OCI-LY7 (cell line): ENCODE data around the gene CIZ1. TPM values are rescaled to one million over a fixed set of nuclear protein-coding genes. Genes with fewer than 3 reads are reported as not detected.

Experiments
- Bru-seq: library from RNA; stranded (reverse); fragments of 400-500 nt; gene quantifications from one replicate; lab custom pipeline; 2021; lab: Mats Ljungman, UMichigan
- BruChase-seq, 2 experiments: library from RNA; stranded (reverse); fragments of 400-500 nt; gene quantifications; one replicate each; lab custom pipeline; 2021; lab: Mats Ljungman, UMichigan
- BruUV-seq: library from RNA; stranded (reverse); fragments of 400-500 nt; replicated peaks from 2 replicates; lab custom pipeline; 2021; lab: Mats Ljungman, UMichigan
- CTCF ChIA-PET: fragments of 300-600 bp; sonication (Branson Sonifier 250); formaldehyde crosslinking; loops from one replicate; lab custom pipeline; 2022; ENCODE audit warnings: antibody characterized with exemption; ENCODE audit not compliant: unreplicated experiment; lab: Charles Lee
- POLR2A ChIA-PET: fragments of 300-600 bp; sonication (Branson Sonifier 250); formaldehyde crosslinking; loops from one replicate; lab custom pipeline; 2022; ENCODE audit warnings: antibody characterized with exemption; lab: Charles Lee
- DNase-seq: peaks from one replicate; pipeline ENCODE4 v3.0.0-alpha.2; 2015; ENCODE audit warnings: low spot score
- H2AFZ ChIP-seq: fragments of 200-600 bp; sonication (generic), shearing (Covaris generic); 2 replicates; pipeline ENCODE4 v1.6.1; 2014; ENCODE audit warnings: mild to moderate bottlenecking, antibody characterized with exemption, low read length, moderate library complexity
- H3K27ac ChIP-seq: fragments of 200-600 bp; sonication (generic); 2 replicates; pipeline ENCODE4 v1.5.1; 2014; ENCODE audit warnings: mixed run types, low read depth, mild to moderate bottlenecking, moderate library complexity, low read length, inconsistent platforms; ENCODE audit not compliant: poor library complexity, severe bottlenecking
- H3K36me3 ChIP-seq: fragments of 200-600 bp; sonication (generic); 2 replicates; pipeline ENCODE4 v1.6.1; 2014; ENCODE audit warnings: mild to moderate bottlenecking, antibody characterized with exemption, low read length, moderate library complexity, mixed read lengths; ENCODE audit not compliant: insufficient read depth
- H3K4me1 ChIP-seq: fragments of 200-600 bp; sonication (generic); 2 replicates; pipeline ENCODE4 v1.5.1; 2014; ENCODE audit warnings: mild to moderate bottlenecking, low read length; ENCODE audit not compliant: insufficient read depth, poor library complexity, severe bottlenecking
- H3K4me2 ChIP-seq: fragments of 200-600 bp; sonication (generic); 2 replicates; pipeline ENCODE4 v1.6.1; 2014; ENCODE audit warnings: mild to moderate bottlenecking, low read length
- H3K4me3 ChIP-seq: fragments of 200-600 bp; sonication (generic); 2 replicates; pipeline ENCODE4 v1.5.1; 2014; ENCODE audit warnings: mild to moderate bottlenecking, low read depth, low read length; ENCODE audit not compliant: poor library complexity, severe bottlenecking
- H3K79me2 ChIP-seq: fragments of 200-600 bp; sonication (generic); 2 replicates; pipeline ENCODE4 v1.6.1; 2016; ENCODE audit warnings: low read depth, mild to moderate bottlenecking, low read length, moderate library complexity, mixed read lengths; ENCODE audit not compliant: insufficient read depth
- H3K9me2 ChIP-seq: fragments of 200-600 bp; sonication (generic); 2 replicates; pipeline ENCODE4 v1.6.1; 2016; ENCODE audit warnings: mild to moderate bottlenecking, low read length, mixed read lengths; ENCODE audit not compliant: insufficient read depth
- H3K9me3 ChIP-seq: fragments of 200-600 bp; sonication (generic); 2 replicates; pipeline ENCODE4 v1.6.1; 2014; ENCODE audit warnings: mild to moderate bottlenecking, mixed run types, low read length, mixed read lengths
- H4K20me1 ChIP-seq: fragments of 200-600 bp; sonication (generic); 2 replicates; pipeline ENCODE4 v1.6.1; 2014; ENCODE audit warnings: mild to moderate bottlenecking, antibody characterized with exemption, low read length, moderate library complexity, mixed read lengths; ENCODE audit not compliant: insufficient read depth
- CTCF ChIP-seq: fragments of 200-600 bp; sonication (generic); conservative IDR thresholded peaks from 2 replicates; pipeline ENCODE4 v1.5.1; 2014; ENCODE audit warnings: mild to moderate bottlenecking, antibody characterized with exemption, low read length, moderate library complexity, mixed read lengths
- EZH2phosphoT487 ChIP-seq: fragments of 200-600 bp; sonication (generic); IDR thresholded peaks from 2 replicates; pipeline ENCODE4 v1.6.1; 2018; ENCODE audit warnings: low read depth, borderline replicate concordance, mild to moderate bottlenecking, mixed run types, antibody characterized with exemption, low read length, moderate library complexity, mixed read lengths
- intact Hi-C: fragments of 100-400 bp; cut with micrococcal nuclease; formaldehyde crosslinking; loops from one replicate; pipeline ENCODE4 v1.10.0; 2022; ENCODE audit not compliant: unreplicated experiment
- long read RNA-seq: library from polyadenylated mRNA; stranded (forward); transcript quantifications from one replicate; pipeline ENCODE4 v2.0.0, GENCODE V29; 2022
- total RNA-seq, 2 experiments: library from RNA; depleted of rRNA in 1 of 2; stranded (reverse); fragments of >200 nt in 1 of 2; shearing (Covaris generic) in 1 of 2; gene quantifications; 2 replicates each; pipeline ENCODE4 v1.2.3, GENCODE V29; 2014 to 2022

Gene CIZ1, protein sequence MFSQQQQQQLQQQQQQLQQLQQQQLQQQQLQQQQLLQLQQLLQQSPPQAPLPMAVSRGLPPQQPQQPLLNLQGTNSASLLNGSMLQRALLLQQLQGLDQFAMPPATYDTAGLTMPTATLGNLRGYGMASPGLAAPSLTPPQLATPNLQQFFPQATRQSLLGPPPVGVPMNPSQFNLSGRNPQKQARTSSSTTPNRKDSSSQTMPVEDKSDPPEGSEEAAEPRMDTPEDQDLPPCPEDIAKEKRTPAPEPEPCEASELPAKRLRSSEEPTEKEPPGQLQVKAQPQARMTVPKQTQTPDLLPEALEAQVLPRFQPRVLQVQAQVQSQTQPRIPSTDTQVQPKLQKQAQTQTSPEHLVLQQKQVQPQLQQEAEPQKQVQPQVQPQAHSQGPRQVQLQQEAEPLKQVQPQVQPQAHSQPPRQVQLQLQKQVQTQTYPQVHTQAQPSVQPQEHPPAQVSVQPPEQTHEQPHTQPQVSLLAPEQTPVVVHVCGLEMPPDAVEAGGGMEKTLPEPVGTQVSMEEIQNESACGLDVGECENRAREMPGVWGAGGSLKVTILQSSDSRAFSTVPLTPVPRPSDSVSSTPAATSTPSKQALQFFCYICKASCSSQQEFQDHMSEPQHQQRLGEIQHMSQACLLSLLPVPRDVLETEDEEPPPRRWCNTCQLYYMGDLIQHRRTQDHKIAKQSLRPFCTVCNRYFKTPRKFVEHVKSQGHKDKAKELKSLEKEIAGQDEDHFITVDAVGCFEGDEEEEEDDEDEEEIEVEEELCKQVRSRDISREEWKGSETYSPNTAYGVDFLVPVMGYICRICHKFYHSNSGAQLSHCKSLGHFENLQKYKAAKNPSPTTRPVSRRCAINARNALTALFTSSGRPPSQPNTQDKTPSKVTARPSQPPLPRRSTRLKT
- total RNA-seq (2014; rRNA removed; shearing (Covaris generic)) (45.4 and 47.7 TPM in 2 replicates), total RNA-seq (2022) (121 and 142 TPM in 2 replicates), Bru-seq, nascent RNA (percentile 52 among the genes with signal in this experiment), BruChase-seq, experiment 1, labeled RNA remaining after a 6-hour chase (percentile 66 among the genes with signal in this experiment), BruChase-seq, experiment 2, labeled RNA remaining after a 2-hour chase (percentile 59 among the genes with signal in this experiment)
- long read RNA-seq, transcript CIZ1-204 (17 exons, 2,984 nt) = major isoform, 54 of 144 reads
- long read RNA-seq, partial matches to known transcripts = 16 of 144 reads
- long read RNA-seq, other reads (novel, unspliced or antisense) = 69 of 144 reads

DNA sequence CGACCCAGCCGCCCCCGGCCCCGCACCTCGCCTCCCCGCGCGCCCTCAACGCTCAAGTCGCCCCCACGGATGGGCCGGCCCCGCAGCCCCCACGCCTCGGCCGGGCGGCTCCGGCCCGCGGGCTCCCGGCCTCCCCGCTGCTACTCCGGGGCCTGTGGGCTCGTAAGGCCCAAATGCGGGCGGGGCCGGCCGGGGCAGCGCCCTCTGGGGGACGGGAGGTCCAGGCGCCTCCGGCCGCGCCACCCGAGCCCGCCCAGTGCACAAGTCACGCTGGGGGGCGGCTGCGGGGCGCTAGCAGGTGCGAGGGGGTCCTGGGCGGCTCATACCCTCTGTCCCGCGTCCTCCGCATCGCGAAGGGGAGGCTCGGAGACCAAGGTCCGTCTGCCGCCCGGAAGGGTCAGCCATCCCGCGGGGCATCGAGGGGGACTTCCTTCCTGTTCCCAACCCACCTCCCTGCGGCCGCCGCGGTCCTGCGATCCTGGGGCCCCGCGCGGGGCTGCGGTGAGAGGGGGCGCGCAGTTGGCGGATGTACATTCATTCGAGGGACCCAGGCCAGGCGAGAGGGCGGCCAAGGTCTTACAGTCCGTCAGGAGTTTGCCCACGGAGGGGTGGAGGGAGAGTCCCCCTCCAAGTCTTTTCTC is at the start of gene CIZ1:
Gene CIZ1, minus strand, starts transcription at position 167 of the 641 bp plus-strand sequence. CDS start 715 bp downstream, outside the sequence.
- no peaks in the 10 kb centered on the region for H3K9me2 ChIP-seq
- H4K20me1 ChIP-seq = no peaks in the 10 kb centered on the region
- H3K36me3 ChIP-seq = peaks cover 21% of the 10 kb centered on the region
- peak within 1 kb of the TSS; percentile 74 for H3K4me2 ChIP-seq
- POLR2A ChIA-PET = interaction anchor here (0.6 kb wide), 1 partner anchor 17 kb away, joined by 3 read pairs; no protein-coding TSS in a partner anchor
- H3K79me2 ChIP-seq = no peaks in the 10 kb centered on the region
- BruUV-seq = no TSS peak
- TF ChIP-seq EZH2phosphoT487 (no peak), CTCF (peak; percentile 81)
- H3K27ac ChIP-seq = peak within 1 kb of the TSS; percentile 17
- DNase-seq = peak; percentile 89
- H2AFZ ChIP-seq = peak within 1 kb of the TSS; percentile 81
- CTCF ChIA-PET = no interaction called here
- H3K9me3 ChIP-seq = no peaks in the 10 kb centered on the region
- H3K4me1 ChIP-seq = peaks cover 21% of the 10 kb centered on the region
- intact Hi-C loops = loop anchor here (5.0 kb wide), 1 partner anchor 64 kb away; the partner anchor contains the start of gene PTGES2
- peak within 1 kb of the TSS; percentile 73 for H3K4me3 ChIP-seq

GRCh38 chr9:128233817-128234406 is 42.5 kb upstream of the CIZ1 start:
- H3K9me2 ChIP-seq = no peaks in the 10 kb centered on the region
- CTCF ChIA-PET = no interaction called here
- no peak overlapping the region for H3K4me3 ChIP-seq
- no peaks in the 10 kb centered on the region for H3K36me3 ChIP-seq
- POLR2A ChIA-PET = no interaction called here
- no peaks in the 10 kb centered on the region for H3K9me3 ChIP-seq
- H3K4me2 ChIP-seq = no peak overlapping the region
- DNase-seq = no peak
- H4K20me1 ChIP-seq = no peaks in the 10 kb centered on the region
- TF ChIP-seq CTCF = no peak
- TF ChIP-seq EZH2phosphoT487 = no peak
- BruUV-seq = no TSS peak
- intact Hi-C loops = no loop called here
- H3K4me1 ChIP-seq = no peaks in the 10 kb centered on the region
- no peak overlapping the region for H3K27ac ChIP-seq
- no peaks in the 10 kb centered on the region for H3K79me2 ChIP-seq
- no peak overlapping the region for H2AFZ ChIP-seq
